Panc1 (cell line): ENCODE data around the gene CROCC. TPM values are rescaled to one million over a fixed set of nuclear protein-coding genes. Genes with fewer than 3 reads are reported as not detected.
A peak's percentile ranks its signal among the peaks of the same experiment; 100 is the strongest.
"Not testable (repeated sequence)": the region's sequence is repeated elsewhere in the genome, so short reads cannot be mapped to it uniquely, and the experiment has no call there.

Source experiments
- ATAC-seq: fragments of 200-7000 bp; cut with Tn5 transposase; 2 replicates; pipeline ENCODE4 v1.9.1; 2020; ENCODE audit warnings: mild to moderate bottlenecking, moderate library complexity
- BruUV-seq: library from RNA; stranded (reverse); fragments of 400-500 nt; replicated peaks from 2 replicates; lab custom pipeline; 2021; lab: Mats Ljungman, UMichigan
- CTCF ChIA-PET: fragments of 300-600 bp; sonication (Branson Sonifier 250); formaldehyde crosslinking; loops from one replicate; lab custom pipeline; 2022; ENCODE audit warnings: antibody characterized with exemption; lab: Charles Lee
- POLR2A ChIA-PET: fragments of 300-600 bp; sonication (Branson Sonifier 250); formaldehyde crosslinking; loops from one replicate; lab custom pipeline; 2022; ENCODE audit warnings: antibody characterized with exemption; lab: Charles Lee
- DNase-seq: peaks from one replicate; pipeline ENCODE4 v3.0.0-alpha.2; 2010; ENCODE audit warnings: low read depth, low spot score
- H3K27ac ChIP-seq: 2 replicates; pipeline ENCODE4 v1.5.1; 2011; ENCODE audit warnings: mild to moderate bottlenecking, low read length, inconsistent platforms
- H3K27me3 ChIP-seq: fragments of 200-500 bp; sonication (Bioruptor generic); 2 replicates; pipeline ENCODE4 v1.6.0; 2014; ENCODE audit warnings: low read length, inconsistent platforms; ENCODE audit not compliant: control insufficient read depth, insufficient read depth
- H3K36me3 ChIP-seq: fragments of 200-500 bp; sonication (Bioruptor generic); 2 replicates; pipeline ENCODE4 v1.5.1; 2014; ENCODE audit warnings: inconsistent platforms, mild to moderate bottlenecking, low read length, moderate library complexity; ENCODE audit not compliant: control insufficient read depth, insufficient read depth
- H3K4me1 ChIP-seq: 2 replicates; pipeline ENCODE4 v1.5.1; 2011; ENCODE audit warnings: inconsistent platforms, mild to moderate bottlenecking, low read length, moderate library complexity; ENCODE audit not compliant: control insufficient read depth, insufficient read depth
- H3K4me3 ChIP-seq, 2 experiments: 2 replicates each; pipeline ENCODE4 v1.5.1; 2011 to 2012; ENCODE audit warnings: low read depth in 2 of 2, low read length in 2 of 2, mild to moderate bottlenecking in 2 of 2, inconsistent platforms in 1 of 2, moderate library complexity in 1 of 2
- H3K9me3 ChIP-seq: fragments of 200-500 bp; sonication (Bioruptor generic); 2 replicates; pipeline ENCODE4 v1.5.1; 2014; ENCODE audit warnings: low read depth, mild to moderate bottlenecking, inconsistent platforms, low read length, moderate library complexity; ENCODE audit not compliant: control insufficient read depth, insufficient read depth
- CTCF ChIP-seq: fragments of 450-650 bp; IDR thresholded peaks from 2 replicates; pipeline ENCODE4 v1.5.1; 2017; ENCODE audit warnings: mild to moderate bottlenecking
- POLR2AphosphoS5 ChIP-seq: IDR thresholded peaks from 2 replicates; pipeline ENCODE4 v1.6.1; 2012; ENCODE audit warnings: mild to moderate bottlenecking, low read depth, low read length, moderate library complexity
- REST ChIP-seq, 2 experiments: IDR thresholded peaks; 2 replicates each; pipeline ENCODE4 v1.6.1; 2011 to 2012; ENCODE audit warnings: low read depth in 2 of 2, control low read depth in 1 of 2, low read length in 1 of 2, mild to moderate bottlenecking in 1 of 2, moderate library complexity in 1 of 2; ENCODE audit not compliant: insufficient read depth in 1 of 2
- SIN3A ChIP-seq: IDR thresholded peaks from 2 replicates; pipeline ENCODE4 v1.6.1; 2012; ENCODE audit warnings: low read depth, mild to moderate bottlenecking, low read length, moderate library complexity, borderline replicate concordance; ENCODE audit not compliant: insufficient read depth
- TCF7L2 ChIP-seq: IDR thresholded peaks from 2 replicates; pipeline ENCODE4 v1.6.1; 2011; ENCODE audit warnings: mild to moderate bottlenecking, low read depth, low read length, inconsistent platforms
- in situ Hi-C: cut with HindIII; loops from 2 replicates; pipeline ENCODE4 v1.10.0; 2016; ENCODE audit warnings: low sequenced_read_pairs, low pct_unique_long_range_greater_than_20kb
- intact Hi-C: fragments of 100-400 bp; cut with micrococcal nuclease; formaldehyde crosslinking; loops from one replicate; pipeline ENCODE4 v1.10.0; 2022; ENCODE audit not compliant: unreplicated experiment
- total RNA-seq: library from RNA; stranded (reverse); gene quantifications from one replicate; pipeline ENCODE4 v1.2.1, GENCODE V29; 2021; ENCODE audit not compliant: unreplicated experiment

CROCC gene
- total RNA-seq, 1 experiment from 2014 or later = 13.6 TPM

GRCh38 chr1:16936580-16936979 is 14.8 kb downstream of the CROCC start:
- H3K4me3 ChIP-seq, H3K27ac ChIP-seq, intact Hi-C loops, H3K27me3 ChIP-seq, in situ Hi-C loops, H3K9me3 ChIP-seq, ATAC-seq, H3K36me3 ChIP-seq, H3K4me1 ChIP-seq, BruUV-seq, DNase-seq, CTCF ChIA-PET, POLR2A ChIA-PET: not testable (repeated sequence)

DNA sequence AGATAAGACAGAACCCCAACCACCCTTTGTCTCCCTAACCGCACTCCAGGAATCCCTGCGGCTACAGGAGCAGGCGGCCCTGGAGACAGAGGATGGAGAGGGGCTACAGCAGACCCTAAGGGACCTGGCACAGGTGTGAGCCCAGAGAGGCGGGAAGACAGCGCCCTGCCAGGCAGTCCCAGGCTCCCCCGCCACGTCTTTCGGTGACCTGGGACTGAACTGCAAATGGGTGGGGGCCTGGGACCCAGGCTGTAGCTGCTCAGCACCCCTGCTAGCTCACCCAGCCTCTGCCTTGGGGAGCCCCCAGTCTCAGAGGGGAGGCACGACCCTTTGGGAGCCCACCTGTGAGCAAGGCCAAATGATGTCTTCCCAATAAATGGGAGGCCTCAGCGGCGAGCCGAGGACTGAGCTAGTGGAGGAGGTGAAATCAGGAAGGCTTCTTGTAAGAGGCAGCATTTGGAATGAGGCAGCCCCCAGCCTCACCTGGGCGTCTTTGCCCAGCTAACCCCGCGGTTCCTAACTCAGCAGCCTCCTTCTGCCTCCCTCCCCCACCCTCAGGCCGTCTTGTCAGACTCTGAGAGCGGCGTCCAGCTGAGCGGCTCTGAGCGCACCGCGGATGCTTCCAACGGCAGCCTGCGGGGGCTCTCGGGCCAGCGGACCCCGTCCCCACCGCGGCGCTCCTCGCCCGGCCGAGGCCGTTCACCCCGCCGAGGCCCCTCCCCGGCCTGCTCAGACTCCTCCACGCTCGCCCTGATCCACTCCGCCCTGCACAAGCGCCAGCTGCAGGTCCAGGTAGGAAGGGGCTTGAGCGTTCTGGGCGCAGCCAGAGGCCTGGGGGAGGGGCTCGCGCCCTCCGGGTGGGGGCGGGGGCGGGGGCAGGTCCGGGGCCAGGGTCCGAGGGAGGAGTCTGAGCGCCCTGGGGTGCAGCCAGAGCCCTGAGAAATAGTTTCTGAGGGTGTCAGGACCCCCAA is 16.9 kb downstream of the CROCC start:
- Histone ChIP-seq H3K4me3 (no peak overlapping the region), H3K36me3 (no peaks in the 10 kb centered on the region), H3K27ac (no peak overlapping the region), H3K4me1 (no peaks in the 10 kb centered on the region), H3K27me3 (no peaks in the 10 kb centered on the region), H3K9me3 (no peaks in the 10 kb centered on the region)
- intact Hi-C loops (no loop called here), in situ Hi-C loops (no loop called here)
- POLR2A ChIA-PET = no interaction called here
- DNase-seq (no peak), ATAC-seq (no peak)
- BruUV-seq = no TSS peak
- CTCF ChIA-PET = no interaction called here
- TF ChIP-seq SIN3A (no peak), REST (IDR thresholded peaks at IDR 0.05; ENCODE audit: insufficient read depth in 1 of 2, low read depth in 2 of 2, low read length in 1 of 2) (no peak), TCF7L2 (no peak), CTCF (no peak), POLR2AphosphoS5 (no peak)

DNA sequence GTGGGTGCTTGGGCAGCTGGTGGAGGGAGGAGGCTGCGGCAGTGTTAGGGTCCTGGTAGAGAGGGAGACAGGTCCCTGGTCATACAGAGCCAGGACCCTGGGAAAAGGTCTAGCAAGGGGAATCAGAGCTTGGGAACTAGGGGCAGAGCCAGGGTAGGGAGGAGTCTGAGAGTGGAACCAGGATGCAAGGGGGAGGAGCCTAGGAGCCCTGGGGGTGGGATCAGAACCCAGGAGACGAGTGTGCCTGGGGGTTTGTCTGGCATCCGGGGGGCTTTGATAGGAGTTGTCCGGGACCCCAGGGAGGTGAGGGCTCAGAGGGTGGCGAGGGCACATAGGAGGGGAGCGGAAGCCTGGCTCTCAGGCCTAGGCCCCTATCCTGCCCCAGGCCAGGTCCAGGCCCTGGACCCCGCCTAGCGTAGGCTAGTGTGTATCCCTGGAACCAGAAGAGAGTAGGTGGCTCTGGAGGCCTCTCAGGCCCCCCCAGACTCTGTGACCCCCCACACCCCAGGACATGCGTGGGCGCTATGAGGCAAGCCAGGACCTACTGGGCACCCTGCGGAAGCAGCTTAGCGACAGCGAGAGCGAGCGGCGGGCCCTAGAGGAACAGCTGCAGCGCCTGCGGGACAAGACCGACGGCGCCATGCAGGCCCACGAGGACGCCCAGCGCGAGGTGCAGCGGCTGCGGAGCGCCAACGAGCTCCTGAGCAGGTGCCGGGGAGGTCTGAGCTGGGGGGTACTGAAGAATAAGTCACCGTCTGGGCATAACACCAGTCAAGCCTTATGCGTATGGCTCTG is 17.9 kb downstream of the CROCC start:
- CTCF ChIA-PET, H3K27ac ChIP-seq, H3K4me1 ChIP-seq, in situ Hi-C loops, H3K27me3 ChIP-seq, intact Hi-C loops, H3K4me3 ChIP-seq, BruUV-seq, H3K9me3 ChIP-seq, DNase-seq, H3K36me3 ChIP-seq, POLR2A ChIA-PET: not testable (repeated sequence)
- peak; percentile 77 for ATAC-seq
